RWPE1 (cell line): ENCODE data around the gene PCYT2.
"Not testable (repeated sequence)": the region's sequence is repeated elsewhere in the genome, so short reads cannot be mapped to it uniquely, and the experiment has no call there.

Experiments
- CTCF ChIA-PET: fragments of 350-600 bp; sonication (Branson Sonifier 250); formaldehyde crosslinking; extraction: SDS; loops from one replicate; lab custom pipeline; 2021; lab: Yijun Ruan, JAX
- POLR2A ChIA-PET: fragments of 400-600 bp; formaldehyde crosslinking; extraction: SDS; loops from one replicate; lab custom pipeline; 2020; ENCODE audit warnings: antibody characterized with exemption; ENCODE audit not compliant: low non-redundant PET; lab: Yijun Ruan, JAX
- DNase-seq: peaks from one replicate; pipeline ENCODE4 v3.0.0; 2012; ENCODE audit warnings: low spot score
- H3K27ac ChIP-seq: fragments of 450-650 bp; 2 replicates; pipeline ENCODE4 v1.5.1; 2017
- CTCF ChIP-seq: fragments of 450-650 bp; conservative IDR thresholded peaks from 2 replicates; pipeline ENCODE4 v1.5.1; 2017; ENCODE audit warnings: low read depth, mild to moderate bottlenecking

PCYT2 gene

GRCh38 chr17:81918832-81919545 is 7.8 kb upstream of the PCYT2 start:
- ChIA-PET CTCF (interaction anchor here (1.3 kb wide), 1 partner anchor 102 kb away, joined by 7 read pairs; no protein-coding TSS in a partner anchor), POLR2A (no interaction called here)
- no peak for TF ChIP-seq CTCF
- no peak for DNase-seq
- H3K27ac ChIP-seq: peak overlapping the region; percentile 98

- POLR2A ChIA-PET, DNase-seq: not testable (repeated sequence)
- peak overlapping the region; percentile 98 for H3K27ac ChIP-seq
- CTCF ChIA-PET: interaction anchor here (1.3 kb wide), 1 partner anchor 102 kb away, joined by 7 read pairs; no protein-coding TSS in a partner anchor
Observed at GRCh38 chr17:81918333-81918669, 7.1 kb upstream of the PCYT2 start.

GRCh38 chr17:81917565-81918332 is 6.5 kb upstream of the PCYT2 start, which contains the start of gene SIRT7:
Gene SIRT7, minus strand, starts transcription at chr17:81918176. Its CDS starts 45 bp downstream, at chr17:81918131.
- peak within 1 kb of the TSS; percentile 98 for H3K27ac ChIP-seq
- TF ChIP-seq CTCF: no peak
- CTCF ChIA-PET: interaction anchor here (0.7 kb wide), 2 partner anchors 35 to 205 kb away, joined by 3 to 5 read pairs; partner anchors contain the start of gene SLC25A10
- POLR2A ChIA-PET: interaction anchor here (0.5 to 1.1 kb wide), 4 partner anchors 9 to 305 kb away, joined by 3 read pairs; no protein-coding TSS in a partner anchor
- DNase-seq: peak; percentile 87

- TF ChIP-seq CTCF: no peak
- peak overlapping the region; percentile 98 for H3K27ac ChIP-seq
- CTCF ChIA-PET: interaction anchor here (0.6 to 0.7 kb wide), 2 partner anchors 204 to 577 kb away, joined by 3 to 5 read pairs; partner anchors contain the start of gene SLC25A10
- POLR2A ChIA-PET: interaction anchor here (0.7 to 1.1 kb wide), 2 partner anchors 10 to 79 kb away, joined by 3 to 10 read pairs; no protein-coding TSS in a partner anchor
- DNase-seq: peak; percentile 79
Observed at GRCh38 chr17:81916234-81917001, 5.2 kb upstream of the PCYT2 start.

GRCh38 chr17:81915331-81915730 is 4.1 kb upstream of the PCYT2 start:
- peak overlapping the region; percentile 98 for H3K27ac ChIP-seq
- POLR2A ChIA-PET: no interaction called here
- CTCF ChIA-PET: no interaction called here
- DNase-seq: no peak
- no peak for TF ChIP-seq CTCF

GRCh38 chr17:81914103-81914850 is 3.1 kb upstream of the PCYT2 start:
- peak overlapping the region; percentile 98 for H3K27ac ChIP-seq
- no peak for DNase-seq
- POLR2A ChIA-PET: no interaction called here
- no peak for TF ChIP-seq CTCF
- CTCF ChIA-PET: interaction anchor here (0.5 kb wide), 1 partner anchor 12 kb away, joined by 3 read pairs; no protein-coding TSS in a partner anchor
